DND-41 (cell line): ENCODE measurements around the gene CPNE6.

ENCODE experiments used
- EZH2 ChIP-seq: IDR thresholded peaks from 3 replicates; pipeline ENCODE4 v1.6.1; 2012; ENCODE audit warnings: borderline replicate concordance, low read depth, mild to moderate bottlenecking, moderate library complexity, low read length, inconsistent platforms; ENCODE audit not compliant: severe bottlenecking
- TF ChIP-seq, protein P1 (sequence below): IDR thresholded peaks from 2 replicates; pipeline ENCODE4 v1.5.1; 2012; ENCODE audit warnings: borderline replicate concordance, low read length, moderate library complexity, mild to moderate bottlenecking; ENCODE audit not compliant: poor library complexity, severe bottlenecking; ENCODE audit errors: extremely low read depth

DNA sequence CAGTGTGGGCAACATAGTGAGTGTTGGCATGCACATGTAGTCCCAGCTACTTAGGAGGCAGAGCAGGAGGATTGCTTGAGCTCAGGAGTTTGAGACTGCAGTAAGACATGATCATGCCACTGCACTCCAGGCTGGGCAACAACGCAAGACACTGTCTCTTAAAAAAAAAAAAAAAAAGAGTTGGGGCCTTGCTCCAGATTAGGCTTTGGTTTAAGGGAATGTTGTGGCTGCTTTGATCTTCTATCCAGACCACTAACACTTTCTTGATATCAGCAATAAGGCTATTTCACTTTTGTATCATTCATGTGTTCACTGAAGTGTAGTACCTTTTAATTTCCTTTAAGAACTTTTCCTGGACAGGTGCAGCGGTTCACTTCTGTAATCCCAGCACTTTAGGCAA is 56.3 kb downstream of the CPNE6 start:
- TF ChIP-seq, protein P1, sequence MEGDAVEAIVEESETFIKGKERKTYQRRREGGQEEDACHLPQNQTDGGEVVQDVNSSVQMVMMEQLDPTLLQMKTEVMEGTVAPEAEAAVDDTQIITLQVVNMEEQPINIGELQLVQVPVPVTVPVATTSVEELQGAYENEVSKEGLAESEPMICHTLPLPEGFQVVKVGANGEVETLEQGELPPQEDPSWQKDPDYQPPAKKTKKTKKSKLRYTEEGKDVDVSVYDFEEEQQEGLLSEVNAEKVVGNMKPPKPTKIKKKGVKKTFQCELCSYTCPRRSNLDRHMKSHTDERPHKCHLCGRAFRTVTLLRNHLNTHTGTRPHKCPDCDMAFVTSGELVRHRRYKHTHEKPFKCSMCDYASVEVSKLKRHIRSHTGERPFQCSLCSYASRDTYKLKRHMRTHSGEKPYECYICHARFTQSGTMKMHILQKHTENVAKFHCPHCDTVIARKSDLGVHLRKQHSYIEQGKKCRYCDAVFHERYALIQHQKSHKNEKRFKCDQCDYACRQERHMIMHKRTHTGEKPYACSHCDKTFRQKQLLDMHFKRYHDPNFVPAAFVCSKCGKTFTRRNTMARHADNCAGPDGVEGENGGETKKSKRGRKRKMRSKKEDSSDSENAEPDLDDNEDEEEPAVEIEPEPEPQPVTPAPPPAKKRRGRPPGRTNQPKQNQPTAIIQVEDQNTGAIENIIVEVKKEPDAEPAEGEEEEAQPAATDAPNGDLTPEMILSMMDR = no peak
- no peak for TF ChIP-seq EZH2
